Parathyroid adenoma (tissue), 2 donors: ENCODE measurements around the gene LTK.

Experiments used
- H2AFZ ChIP-seq: fragments of 300-600 bp; sonication (generic); one replicate; pipeline ENCODE4 v1.7.0; 2017; ENCODE audit warnings: antibody characterized with exemption, mild to moderate bottlenecking
- H3K27ac ChIP-seq: fragments of 300-600 bp; sonication (generic); one replicate; pipeline ENCODE4 v1.7.0; 2017
- H3K27me3 ChIP-seq: fragments of 300-600 bp; sonication (generic); one replicate; pipeline ENCODE4 v1.7.0; 2017; ENCODE audit warnings: low read length; ENCODE audit not compliant: control insufficient read depth, insufficient read depth
- H3K36me3 ChIP-seq: fragments of 300-600 bp; sonication (generic); one replicate; pipeline ENCODE4 v1.7.0; 2017; ENCODE audit warnings: low read length; ENCODE audit not compliant: control insufficient read depth, insufficient read depth
- H3K4me1 ChIP-seq: fragments of 300-600 bp; sonication (generic); one replicate; pipeline ENCODE4 v1.7.0; 2017; ENCODE audit warnings: control low read depth
- H3K4me2 ChIP-seq: fragments of 300-600 bp; sonication (generic); one replicate; pipeline ENCODE4 v1.7.0; 2017; ENCODE audit warnings: low read length
- H3K4me3 ChIP-seq: fragments of 300-600 bp; sonication (generic); one replicate; pipeline ENCODE4 v1.7.0; 2017; ENCODE audit warnings: low read depth, low read length
- H3K79me2 ChIP-seq: fragments of 300-600 bp; sonication (generic); one replicate; pipeline ENCODE4 v1.7.0; 2017; ENCODE audit warnings: control low read depth
- H3K9ac ChIP-seq: fragments of 300-600 bp; sonication (generic); one replicate; pipeline ENCODE4 v1.7.0; 2017; ENCODE audit warnings: mild to moderate bottlenecking
- H3K9me3 ChIP-seq: fragments of 300-600 bp; sonication (generic); one replicate; pipeline ENCODE4 v1.7.0; 2017; ENCODE audit warnings: low read length; ENCODE audit not compliant: control insufficient read depth
- TF ChIP-seq, protein P1 (sequence below): fragments of 300-600 bp; sonication (generic); IDR thresholded peaks from one replicate; pipeline ENCODE4 v1.7.0; 2017; ENCODE audit warnings: antibody characterized with exemption, mild to moderate bottlenecking
- donor health status: primary hyperparathyroidism.

The LTK gene

DNA sequence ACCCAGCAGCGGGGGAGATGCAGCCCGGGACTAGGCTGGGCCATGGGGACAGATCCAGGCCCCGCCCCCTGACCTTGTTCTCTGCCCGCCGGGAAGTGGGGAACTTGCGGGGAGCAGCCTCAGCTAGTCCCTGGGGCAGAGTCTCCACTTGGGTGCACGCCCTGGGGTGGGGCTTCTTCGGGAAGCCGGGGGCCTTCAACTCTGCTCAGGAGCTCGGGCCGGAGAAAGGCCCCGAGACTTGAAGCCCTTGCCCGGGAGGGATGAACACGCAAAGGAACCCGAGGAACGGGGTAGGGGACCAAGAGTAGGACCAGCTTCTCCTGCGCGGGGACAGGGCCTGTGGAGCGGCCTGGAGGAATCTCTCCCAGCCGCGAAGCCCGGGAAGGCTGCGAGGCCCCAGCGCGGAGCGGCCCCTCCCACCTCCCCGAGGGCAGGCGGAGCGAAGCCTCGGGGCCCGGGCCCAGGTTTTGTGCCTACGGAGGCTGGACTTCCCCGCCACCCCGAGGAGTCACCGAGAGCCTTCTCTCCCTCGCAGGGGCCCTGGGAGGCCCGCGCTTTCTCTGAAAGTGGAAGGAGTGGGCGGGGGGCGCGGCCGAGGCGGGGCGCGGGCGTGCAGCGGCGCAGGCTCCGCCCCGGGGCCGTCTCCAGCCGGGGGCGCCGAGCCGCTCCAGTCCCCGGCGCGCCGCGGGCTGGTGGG, 20.3 kb downstream of the LTK start, which contains the start of gene ITPKA:
TSS of gene ITPKA (plus strand) at position 670 of the 697 bp plus-strand sequence. CDS start 54 bp downstream, outside the sequence.
- no peaks in the 10 kb centered on the region for H3K79me2 ChIP-seq
- TF ChIP-seq, protein P1, sequence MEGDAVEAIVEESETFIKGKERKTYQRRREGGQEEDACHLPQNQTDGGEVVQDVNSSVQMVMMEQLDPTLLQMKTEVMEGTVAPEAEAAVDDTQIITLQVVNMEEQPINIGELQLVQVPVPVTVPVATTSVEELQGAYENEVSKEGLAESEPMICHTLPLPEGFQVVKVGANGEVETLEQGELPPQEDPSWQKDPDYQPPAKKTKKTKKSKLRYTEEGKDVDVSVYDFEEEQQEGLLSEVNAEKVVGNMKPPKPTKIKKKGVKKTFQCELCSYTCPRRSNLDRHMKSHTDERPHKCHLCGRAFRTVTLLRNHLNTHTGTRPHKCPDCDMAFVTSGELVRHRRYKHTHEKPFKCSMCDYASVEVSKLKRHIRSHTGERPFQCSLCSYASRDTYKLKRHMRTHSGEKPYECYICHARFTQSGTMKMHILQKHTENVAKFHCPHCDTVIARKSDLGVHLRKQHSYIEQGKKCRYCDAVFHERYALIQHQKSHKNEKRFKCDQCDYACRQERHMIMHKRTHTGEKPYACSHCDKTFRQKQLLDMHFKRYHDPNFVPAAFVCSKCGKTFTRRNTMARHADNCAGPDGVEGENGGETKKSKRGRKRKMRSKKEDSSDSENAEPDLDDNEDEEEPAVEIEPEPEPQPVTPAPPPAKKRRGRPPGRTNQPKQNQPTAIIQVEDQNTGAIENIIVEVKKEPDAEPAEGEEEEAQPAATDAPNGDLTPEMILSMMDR = no peak
- peak within 1 kb of the TSS; percentile 68 for H3K4me3 ChIP-seq
- no peak within 1 kb of the TSS for H3K9ac ChIP-seq
- no peaks in the 10 kb centered on the region for H3K27me3 ChIP-seq
- peaks cover 5% of the 10 kb centered on the region for H3K4me1 ChIP-seq
- no peaks in the 10 kb centered on the region for H3K36me3 ChIP-seq
- no peaks in the 10 kb centered on the region for H3K9me3 ChIP-seq
- H2AFZ ChIP-seq = peak within 1 kb of the TSS; percentile 91
- H3K4me2 ChIP-seq = peak within 1 kb of the TSS; percentile 94
- peak within 1 kb of the TSS; percentile 51 for H3K27ac ChIP-seq

DNA sequence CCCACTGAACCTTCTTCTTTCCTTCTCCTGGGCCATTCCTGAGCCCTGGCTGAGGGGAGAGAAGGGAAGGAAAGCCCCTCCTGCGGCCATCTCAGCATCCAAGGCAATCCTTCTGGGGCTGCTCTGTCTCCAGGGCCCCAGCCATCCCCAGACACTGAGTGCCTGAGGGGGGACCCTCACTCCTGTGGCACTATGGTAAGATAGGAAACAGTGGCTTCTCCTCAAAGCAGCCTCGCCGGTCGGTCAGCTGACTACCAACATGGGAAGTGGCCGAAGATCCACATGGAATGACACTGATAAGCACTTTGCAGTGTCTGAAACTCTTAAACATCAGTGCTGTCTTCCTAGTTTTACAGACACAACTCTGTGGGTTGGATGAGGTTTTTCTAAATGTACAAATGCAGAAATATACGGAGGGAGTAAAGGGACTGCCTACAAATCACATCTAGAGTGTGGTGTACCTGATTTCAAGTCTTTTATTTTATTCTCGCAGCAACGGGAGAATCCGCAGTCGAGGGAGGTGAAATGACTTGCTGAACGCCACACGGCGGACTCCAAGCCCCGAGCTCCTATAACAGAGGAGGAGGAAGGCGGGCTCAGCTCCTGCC, 20.9 kb downstream of the LTK start:
- Histone ChIP-seq H3K27ac (no peak overlapping the region), H3K36me3 (no peaks in the 10 kb centered on the region), H3K79me2 (no peaks in the 10 kb centered on the region), H3K27me3 (no peaks in the 10 kb centered on the region), H3K4me2 (peak overlapping the region; percentile 94), H3K9ac (no peak overlapping the region), H2AFZ (peak overlapping the region; percentile 91), H3K4me1 (peaks cover 5% of the 10 kb centered on the region), H3K9me3 (no peaks in the 10 kb centered on the region), H3K4me3 (peak overlapping the region; percentile 68)
- TF ChIP-seq, protein P1 = no peak

DNA sequence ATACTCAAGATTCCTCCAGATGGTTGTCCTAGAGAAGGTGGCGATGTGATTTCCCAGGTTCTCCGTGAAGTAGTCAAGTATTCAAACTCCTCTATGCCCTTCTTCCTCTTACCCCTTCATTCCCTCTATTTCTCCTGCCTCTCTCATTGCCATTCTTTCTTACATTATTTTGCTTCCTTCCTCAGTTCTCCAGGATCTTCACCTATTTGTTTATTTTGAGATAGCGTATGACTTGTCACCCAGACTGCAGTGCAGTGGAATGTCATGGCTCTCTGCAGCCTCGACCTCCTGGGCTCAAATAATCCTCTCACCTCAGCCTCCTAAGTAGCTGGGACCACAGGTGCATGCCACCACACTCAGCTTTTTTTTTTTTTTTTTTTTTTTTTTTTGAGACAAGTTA, 21.7 kb downstream of the LTK start:
- H3K9ac ChIP-seq = no peak overlapping the region
- no peaks in the 10 kb centered on the region for H3K9me3 ChIP-seq
- no peak overlapping the region for H3K4me3 ChIP-seq
- no peaks in the 10 kb centered on the region for H3K36me3 ChIP-seq
- H3K4me2 ChIP-seq = no peak overlapping the region
- H3K27me3 ChIP-seq = no peaks in the 10 kb centered on the region
- no peaks in the 10 kb centered on the region for H3K79me2 ChIP-seq
- H3K27ac ChIP-seq = no peak overlapping the region
- no peak overlapping the region for H2AFZ ChIP-seq
- H3K4me1 ChIP-seq = peaks cover 5% of the 10 kb centered on the region
- TF ChIP-seq, protein P1 = no peak

DNA sequence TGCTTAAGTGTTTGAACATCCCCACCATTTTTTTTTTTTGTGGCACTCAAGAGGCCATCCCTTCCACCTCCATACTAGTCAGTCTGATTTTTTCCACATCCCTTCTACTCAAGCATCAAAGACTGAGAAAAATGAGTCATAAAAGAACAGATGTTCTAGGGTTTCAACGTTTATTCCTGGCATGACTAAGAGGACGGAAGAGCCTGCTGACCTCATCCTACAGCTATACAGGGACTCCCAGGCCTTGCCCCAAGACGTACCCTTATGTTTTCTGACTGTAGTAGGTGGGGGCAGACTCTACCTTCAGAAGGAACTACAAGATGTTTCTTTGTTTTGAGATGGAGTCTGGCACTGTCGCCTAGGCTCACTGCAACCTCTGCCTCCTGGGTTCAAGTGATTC, 23.3 kb downstream of the LTK start:
- Histone ChIP-seq H3K27ac (no peak overlapping the region), H3K4me3 (no peak overlapping the region), H2AFZ (no peak overlapping the region), H3K79me2 (no peaks in the 10 kb centered on the region), H3K9me3 (no peaks in the 10 kb centered on the region), H3K4me2 (no peak overlapping the region), H3K4me1 (peaks cover 5% of the 10 kb centered on the region), H3K9ac (no peak overlapping the region), H3K27me3 (no peaks in the 10 kb centered on the region), H3K36me3 (no peaks in the 10 kb centered on the region)
- TF ChIP-seq, protein P1 = no peak

DNA sequence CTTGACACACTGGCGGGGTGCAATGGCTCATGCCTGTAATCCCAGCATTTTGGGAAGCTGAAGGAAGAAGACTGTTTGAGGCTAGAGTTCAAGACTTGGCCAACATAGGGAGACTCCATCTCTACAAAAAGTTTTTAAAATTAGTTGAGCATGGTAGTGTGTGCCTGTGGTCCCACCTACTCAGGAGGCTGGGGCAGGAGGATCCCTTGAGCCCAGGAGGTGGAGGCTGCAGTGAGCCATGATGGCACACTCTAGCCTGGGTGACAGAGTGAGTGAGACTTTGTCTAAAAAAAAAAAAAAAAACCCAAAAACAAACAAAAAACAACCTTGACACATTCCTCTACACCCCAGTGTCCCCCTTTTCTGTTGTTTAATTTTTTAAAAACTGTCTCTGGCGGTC, 24.0 kb downstream of the LTK start:
- TF ChIP-seq, protein P1 = no peak
- H3K4me1 ChIP-seq = peaks cover 5% of the 10 kb centered on the region
- H3K27me3 ChIP-seq = no peaks in the 10 kb centered on the region
- no peak overlapping the region for H3K4me2 ChIP-seq
- no peak overlapping the region for H2AFZ ChIP-seq
- no peak overlapping the region for H3K9ac ChIP-seq
- H3K79me2 ChIP-seq = no peaks in the 10 kb centered on the region
- no peaks in the 10 kb centered on the region for H3K9me3 ChIP-seq
- H3K36me3 ChIP-seq = no peaks in the 10 kb centered on the region
- no peak overlapping the region for H3K4me3 ChIP-seq
- no peak overlapping the region for H3K27ac ChIP-seq
